Astrocyte of the cerebellum (primary cell): ENCODE data around the gene TLDC2.
"Not testable (repeated sequence)": the region's sequence is repeated elsewhere in the genome, so short reads cannot be mapped to it uniquely, and the experiment has no call there.

ENCODE experiments used
- DNase-seq: peaks from one replicate; pipeline ENCODE4 v3.0.0-alpha.2; 2011; ENCODE audit warnings: low read depth
- H3K4me3 ChIP-seq: 2 replicates; pipeline ENCODE4 v1.5.1; 2011; ENCODE audit warnings: mild to moderate bottlenecking, low read depth, low read length, moderate library complexity
- in situ Hi-C: cut with HindIII; loops from 2 replicates; pipeline ENCODE4 v1.10.0; 2017; ENCODE audit warnings: low sequenced_read_pairs
- TF ChIP-seq, protein P1 (sequence below): IDR thresholded peaks from 2 replicates; pipeline ENCODE4 v1.5.1; 2012; ENCODE audit warnings: low read length, low read depth, moderate library complexity, mild to moderate bottlenecking; ENCODE audit errors: missing control alignments

Gene TLDC2

DNA sequence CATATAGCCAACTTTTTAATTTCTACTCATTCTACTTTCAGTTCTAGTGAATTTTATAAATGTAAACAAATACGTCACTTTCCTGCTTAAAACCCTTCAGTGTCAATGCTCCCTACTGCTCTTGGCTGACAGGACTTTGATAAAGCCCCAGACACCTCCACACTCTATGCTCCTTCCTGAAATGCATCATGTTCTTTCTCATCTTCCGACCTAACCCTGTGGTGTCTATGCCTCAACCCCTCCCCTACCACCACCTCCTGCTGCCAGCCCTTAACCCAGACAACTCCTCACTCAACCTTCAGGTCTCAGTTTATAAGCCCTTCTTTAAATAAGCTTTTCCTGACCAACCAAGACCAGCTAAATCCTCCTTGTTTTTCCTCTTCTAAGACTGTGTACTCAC is 19.1 kb downstream of the TLDC2 start:
- no peak overlapping the region for H3K4me3 ChIP-seq
- DNase-seq, result no peak
- TF ChIP-seq, protein P1, sequence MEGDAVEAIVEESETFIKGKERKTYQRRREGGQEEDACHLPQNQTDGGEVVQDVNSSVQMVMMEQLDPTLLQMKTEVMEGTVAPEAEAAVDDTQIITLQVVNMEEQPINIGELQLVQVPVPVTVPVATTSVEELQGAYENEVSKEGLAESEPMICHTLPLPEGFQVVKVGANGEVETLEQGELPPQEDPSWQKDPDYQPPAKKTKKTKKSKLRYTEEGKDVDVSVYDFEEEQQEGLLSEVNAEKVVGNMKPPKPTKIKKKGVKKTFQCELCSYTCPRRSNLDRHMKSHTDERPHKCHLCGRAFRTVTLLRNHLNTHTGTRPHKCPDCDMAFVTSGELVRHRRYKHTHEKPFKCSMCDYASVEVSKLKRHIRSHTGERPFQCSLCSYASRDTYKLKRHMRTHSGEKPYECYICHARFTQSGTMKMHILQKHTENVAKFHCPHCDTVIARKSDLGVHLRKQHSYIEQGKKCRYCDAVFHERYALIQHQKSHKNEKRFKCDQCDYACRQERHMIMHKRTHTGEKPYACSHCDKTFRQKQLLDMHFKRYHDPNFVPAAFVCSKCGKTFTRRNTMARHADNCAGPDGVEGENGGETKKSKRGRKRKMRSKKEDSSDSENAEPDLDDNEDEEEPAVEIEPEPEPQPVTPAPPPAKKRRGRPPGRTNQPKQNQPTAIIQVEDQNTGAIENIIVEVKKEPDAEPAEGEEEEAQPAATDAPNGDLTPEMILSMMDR, result no peak
- in situ Hi-C loops, result loop anchor here (5.0 kb wide), 1 partner anchor 33 kb away; a partner anchor contains a TSS

DNA sequence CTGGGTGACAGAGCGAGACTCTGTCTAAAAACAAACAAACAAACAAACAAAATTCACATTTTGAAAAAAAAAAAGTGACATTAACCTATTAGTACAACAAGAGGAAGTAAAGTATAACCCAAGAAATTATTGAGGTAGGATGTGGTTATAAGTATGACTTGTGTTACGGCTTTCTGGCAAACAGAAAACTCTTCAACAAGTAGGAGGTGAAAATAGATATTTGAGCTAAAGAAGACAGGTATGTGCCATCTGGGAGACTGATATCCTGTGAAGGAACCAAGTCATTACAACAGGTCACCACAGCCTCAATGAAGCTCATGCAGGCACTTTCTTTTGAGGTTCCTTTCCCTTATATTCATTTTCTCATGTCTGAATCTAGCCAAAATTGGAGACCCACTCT is 28.8 kb downstream of the TLDC2 start:
- TF ChIP-seq, protein P1, result no peak
- no peak for DNase-seq
- H3K4me3 ChIP-seq, result no peak overlapping the region
- in situ Hi-C loops, result no loop called here

DNA sequence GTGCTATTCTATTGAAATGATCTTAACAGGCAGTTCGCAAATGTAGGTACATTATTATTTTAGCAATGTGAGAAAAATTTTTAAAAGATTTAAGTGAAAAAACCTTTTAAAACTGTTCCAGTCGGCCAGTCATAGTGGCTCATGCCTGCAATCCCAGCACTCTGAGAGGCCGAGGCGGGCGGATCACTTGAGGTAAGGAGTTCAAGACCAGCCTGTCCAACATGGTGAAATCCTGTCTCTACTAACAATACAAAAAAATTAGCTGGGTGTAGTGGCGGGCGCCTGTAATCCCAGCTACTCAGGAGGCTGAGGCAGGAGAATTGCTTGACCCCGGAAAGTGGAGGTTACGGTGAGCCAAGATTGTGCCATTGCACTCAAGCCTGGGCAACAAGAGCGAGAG is 29.6 kb downstream of the TLDC2 start:
- H3K4me3 ChIP-seq, DNase-seq, in situ Hi-C loops: not testable (repeated sequence)

DNA sequence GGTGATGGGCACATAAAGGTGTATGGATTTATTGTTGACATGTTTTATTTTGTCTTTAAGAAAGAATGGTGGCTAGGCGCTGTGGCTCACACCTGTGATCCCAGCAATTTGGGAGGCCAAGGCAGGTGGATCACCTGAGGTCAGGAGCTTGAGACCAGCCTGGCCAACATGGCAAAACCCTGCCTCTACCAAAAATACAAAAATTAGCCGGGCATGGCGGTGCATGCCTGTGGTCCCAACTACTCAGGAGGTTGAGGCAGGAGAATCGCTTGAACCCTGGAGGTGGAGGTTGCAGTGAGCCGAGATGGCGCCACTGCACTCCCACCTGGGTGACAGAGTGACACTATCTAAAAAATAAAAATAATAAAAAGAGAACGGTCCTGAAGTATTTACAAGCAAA is 30.1 kb downstream of the TLDC2 start:
- in situ Hi-C loops, H3K4me3 ChIP-seq, DNase-seq: not testable (repeated sequence)

DNA sequence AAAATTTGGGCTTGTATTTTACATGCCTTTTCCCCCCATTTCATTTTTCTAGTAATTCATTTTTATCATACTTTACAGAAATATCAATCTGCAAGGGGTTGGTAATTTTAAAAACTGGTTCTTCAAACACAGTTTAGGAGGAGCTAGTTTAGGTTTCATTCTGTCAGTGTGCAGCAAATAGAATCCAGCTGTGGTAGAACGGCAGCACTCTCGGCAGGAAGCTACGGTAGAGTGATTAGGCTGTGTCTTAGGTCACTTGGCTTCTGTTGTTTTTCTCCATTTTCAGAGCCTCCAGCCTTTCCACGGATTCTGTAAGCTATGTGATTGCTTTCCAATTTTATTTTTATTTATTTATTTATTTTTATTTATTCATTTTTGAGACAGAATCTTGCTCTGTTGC is 32.7 kb downstream of the TLDC2 start:
- in situ Hi-C loops, result no loop called here
- no peak overlapping the region for H3K4me3 ChIP-seq
- TF ChIP-seq, protein P1, result no peak
- DNase-seq, result no peak

DNA sequence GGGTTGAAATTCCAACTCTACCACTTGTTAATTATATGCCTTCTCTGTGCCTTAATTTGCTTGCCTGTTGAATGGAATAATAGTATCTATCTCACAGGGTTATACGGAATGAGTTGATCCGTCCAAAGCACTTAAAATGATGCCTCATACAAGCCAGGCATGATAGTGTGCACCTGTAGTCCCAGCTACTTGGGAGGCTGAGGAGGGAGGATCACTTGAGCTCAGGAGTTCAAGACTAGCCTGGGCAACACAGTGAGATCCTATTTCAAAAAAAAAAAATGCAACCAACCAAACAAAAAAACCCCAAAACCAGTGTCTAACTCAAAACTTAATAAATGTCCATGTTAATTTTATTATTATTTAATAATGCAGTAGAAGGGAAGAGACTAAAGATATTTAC is 40.3 kb downstream of the TLDC2 start:
- no peak for DNase-seq
- H3K4me3 ChIP-seq, result no peak overlapping the region
- in situ Hi-C loops, result no loop called here
- TF ChIP-seq, protein P1, result no peak

DNA sequence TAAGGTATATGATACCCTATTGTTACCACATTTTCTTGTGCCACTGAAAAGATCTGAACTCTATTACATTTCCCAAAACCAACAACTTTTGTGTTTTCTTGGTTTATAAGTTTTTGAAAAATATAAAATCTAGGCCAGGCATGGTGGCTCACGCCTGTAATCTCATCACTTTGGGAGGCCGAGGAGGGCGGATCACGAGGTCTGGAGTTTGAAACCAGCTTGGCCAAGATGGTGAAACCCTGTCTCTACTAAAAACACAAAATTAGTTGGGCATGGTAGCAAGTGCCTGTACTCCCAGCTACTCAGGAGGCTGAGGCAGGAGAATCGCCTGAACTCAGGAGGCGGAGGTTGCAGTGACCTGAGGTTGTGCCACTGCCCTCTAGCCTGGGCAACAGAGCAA is 41.3 kb downstream of the TLDC2 start:
- in situ Hi-C loops, result no loop called here
- H3K4me3 ChIP-seq, result no peak overlapping the region
- DNase-seq, result no peak
- TF ChIP-seq, protein P1, result no peak

DNA sequence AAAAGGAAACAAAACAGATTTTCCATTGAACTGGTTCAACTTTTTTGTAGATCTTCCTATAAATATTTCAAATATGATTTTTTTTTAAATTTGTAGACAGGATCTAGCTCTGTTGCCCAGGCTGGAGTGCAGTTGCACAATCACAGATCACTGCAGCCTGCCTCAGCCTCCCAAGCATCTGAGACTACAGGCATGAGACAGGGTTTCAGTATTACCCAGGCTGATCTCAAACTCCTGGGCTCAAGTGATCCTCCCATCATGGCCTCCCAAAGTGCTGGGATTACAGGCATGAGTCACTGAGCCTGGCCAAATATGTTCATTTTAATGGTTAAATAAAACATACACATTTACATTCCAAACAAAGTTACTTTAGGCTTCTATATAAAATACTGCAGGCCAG is 42.0 kb downstream of the TLDC2 start:
- H3K4me3 ChIP-seq, result no peak overlapping the region
- in situ Hi-C loops, result no loop called here
- TF ChIP-seq, protein P1, result no peak
- DNase-seq, result no peak
